Activated B cell treated with CpG ODN at 0.5 μM for 24 hours (primary cell): ENCODE data around the gene NRF1. TPM values are rescaled to one million over a fixed set of nuclear protein-coding genes. Genes with fewer than 3 reads are reported as not detected.

Source experiments
- ATAC-seq: fragments of 200-7000 bp; cut with Tn5 transposase; one replicate; pipeline ENCODE4 v1.10.0; 2021; ENCODE audit warnings: low read depth, mild to moderate bottlenecking, moderate library complexity
- CTCF ChIA-PET: fragments of 350-600 bp; sonication (Branson Sonifier 250); formaldehyde crosslinking; loops from one replicate; lab custom pipeline; 2021; ENCODE audit warnings: antibody characterized with exemption; lab: Charles Lee
- POLR2A ChIA-PET: fragments of 350-600 bp; sonication (Branson Sonifier 250); formaldehyde crosslinking; loops from one replicate; lab custom pipeline; 2021; ENCODE audit warnings: antibody characterized with exemption; lab: Charles Lee
- DNase-seq: peaks from one replicate; pipeline ENCODE4 v3.0.0; 2022
- H3K27ac Mint-ChIP-seq: one replicate; pipeline ENCODE4 v1.8.0; 2020; ENCODE audit warnings: mixed read lengths
- H3K27me3 Mint-ChIP-seq: one replicate; pipeline ENCODE4 v1.8.0; 2021; ENCODE audit warnings: mixed read lengths
- H3K36me3 Mint-ChIP-seq: one replicate; pipeline ENCODE4 v1.8.0; 2021; ENCODE audit warnings: low read depth, mixed read lengths
- H3K4me1 Mint-ChIP-seq: one replicate; pipeline ENCODE4 v1.8.0; 2021; ENCODE audit warnings: mixed read lengths
- H3K4me3 Mint-ChIP-seq: one replicate; pipeline ENCODE4 v1.8.0; 2020; ENCODE audit warnings: mild to moderate bottlenecking, mixed read lengths
- H3K9me3 Mint-ChIP-seq: one replicate; pipeline ENCODE4 v1.8.0; 2020; ENCODE audit warnings: mixed read lengths
- CTCF ChIP-seq: fragments of 200-600 bp; IDR thresholded peaks from one replicate; pipeline ENCODE4 v1.8.0; 2022; ENCODE audit warnings: antibody characterized with exemption, mild to moderate bottlenecking
- intact Hi-C: fragments of 100-400 bp; cut with micrococcal nuclease; formaldehyde crosslinking; loops from one replicate; pipeline ENCODE4 v1.15.1; 2024
- total RNA-seq: library from RNA; stranded (reverse); gene quantifications from 2 replicates; pipeline ENCODE4 v1.2.3, GENCODE V29; 2022

NRF1 gene
- total RNA-seq, 1 donor from 2014 or later, result 27.4 TPM

- peaks cover 51% of the 10 kb centered on the region for H3K36me3 Mint-ChIP-seq
- TF ChIP-seq CTCF, result no peak
- H3K4me3 Mint-ChIP-seq, result no peak overlapping the region
- peaks cover 6% of the 10 kb centered on the region for H3K9me3 Mint-ChIP-seq
- H3K27me3 Mint-ChIP-seq, result no peaks in the 10 kb centered on the region
- POLR2A ChIA-PET, result no interaction called here
- no peaks in the 10 kb centered on the region for H3K4me1 Mint-ChIP-seq
- intact Hi-C loops, result no loop called here
- CTCF ChIA-PET, result no interaction called here
- ATAC-seq (no peak), DNase-seq (no peak)
- H3K27ac Mint-ChIP-seq, result no peak overlapping the region
Measured at GRCh38 chr7:129676017-129676897, 64.7 kb downstream of the NRF1 start.

- no peak overlapping the region for H3K27ac Mint-ChIP-seq
- H3K4me3 Mint-ChIP-seq, result no peak overlapping the region
- DNase-seq (no peak), ATAC-seq (no peak)
- peaks cover 57% of the 10 kb centered on the region for H3K36me3 Mint-ChIP-seq
- H3K27me3 Mint-ChIP-seq, result no peaks in the 10 kb centered on the region
- intact Hi-C loops, result no loop called here
- ChIA-PET CTCF (interaction anchor here (0.5 kb wide), 1 partner anchor 44 kb away, joined by 3 read pairs; no protein-coding TSS in a partner anchor), POLR2A (no interaction called here)
- TF ChIP-seq CTCF, result no peak
- H3K9me3 Mint-ChIP-seq, result peaks cover 6% of the 10 kb centered on the region
- H3K4me1 Mint-ChIP-seq, result no peaks in the 10 kb centered on the region
Measured at GRCh38 chr7:129677796-129678195, 66.3 kb downstream of the NRF1 start.

DNA sequence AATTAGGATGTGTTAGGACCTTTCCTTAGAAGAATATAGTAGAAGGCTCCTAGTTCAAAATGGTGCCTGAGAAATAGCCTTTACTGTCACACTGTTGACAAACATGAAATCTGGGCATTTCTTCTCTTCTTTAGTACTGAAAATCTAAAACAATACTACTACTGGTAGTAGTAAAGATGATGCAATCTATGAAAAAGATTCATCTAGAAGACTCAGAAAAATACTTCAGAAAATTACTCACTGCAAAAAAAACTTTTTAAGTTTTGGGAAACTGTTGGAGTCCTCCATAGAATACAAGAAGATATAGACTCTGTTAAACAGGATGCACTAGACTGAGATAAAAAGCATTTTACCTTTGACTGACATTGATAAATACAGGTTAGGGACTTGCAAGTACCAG, 67.1 kb downstream of the NRF1 start:
- no peak for TF ChIP-seq CTCF
- POLR2A ChIA-PET, result no interaction called here
- no peak overlapping the region for H3K4me3 Mint-ChIP-seq
- DNase-seq, result no peak
- intact Hi-C loops, result no loop called here
- no peaks in the 10 kb centered on the region for H3K4me1 Mint-ChIP-seq
- H3K27me3 Mint-ChIP-seq, result no peaks in the 10 kb centered on the region
- CTCF ChIA-PET, result no interaction called here
- H3K27ac Mint-ChIP-seq, result no peak overlapping the region
- ATAC-seq, result no peak
- H3K36me3 Mint-ChIP-seq, result peaks cover 58% of the 10 kb centered on the region
- peaks cover 6% of the 10 kb centered on the region for H3K9me3 Mint-ChIP-seq

GRCh38 chr7:129680400-129680799, 68.9 kb downstream of the NRF1 start:
- no peaks in the 10 kb centered on the region for H3K4me1 Mint-ChIP-seq
- H3K36me3 Mint-ChIP-seq, result peaks cover 56% of the 10 kb centered on the region

More at GRCh38 chr7:129680400-129680799, 68.9 kb downstream of the NRF1 start:
- Mint-ChIP-seq H3K4me3 (no peak overlapping the region), H3K27me3 (no peaks in the 10 kb centered on the region), H3K9me3 (no peaks in the 10 kb centered on the region), H3K27ac (no peak overlapping the region)
- intact Hi-C loops, result no loop called here
- ChIA-PET CTCF (no interaction called here), POLR2A (no interaction called here)
- DNase-seq (no peak), ATAC-seq (no peak)
- no peak for TF ChIP-seq CTCF
